GM18499 (cell line): Measurements from ENCODE around the gene RBL1.
A peak's percentile ranks its signal among the peaks of the same experiment; 100 is the strongest.
"Not testable (repeated sequence)": the region's sequence is repeated elsewhere in the genome, so short reads cannot be mapped to it uniquely, and the experiment has no call there.

Experiments used
- ATAC-seq: cut with Tn5 transposase; IDR thresholded peaks from one replicate; pipeline ENCODE4 v1.9.1; 2021; ENCODE audit warnings: moderate number of reproducible peaks; ENCODE audit not compliant: insufficient read depth, unreplicated experiment

Gene RBL1

DNA sequence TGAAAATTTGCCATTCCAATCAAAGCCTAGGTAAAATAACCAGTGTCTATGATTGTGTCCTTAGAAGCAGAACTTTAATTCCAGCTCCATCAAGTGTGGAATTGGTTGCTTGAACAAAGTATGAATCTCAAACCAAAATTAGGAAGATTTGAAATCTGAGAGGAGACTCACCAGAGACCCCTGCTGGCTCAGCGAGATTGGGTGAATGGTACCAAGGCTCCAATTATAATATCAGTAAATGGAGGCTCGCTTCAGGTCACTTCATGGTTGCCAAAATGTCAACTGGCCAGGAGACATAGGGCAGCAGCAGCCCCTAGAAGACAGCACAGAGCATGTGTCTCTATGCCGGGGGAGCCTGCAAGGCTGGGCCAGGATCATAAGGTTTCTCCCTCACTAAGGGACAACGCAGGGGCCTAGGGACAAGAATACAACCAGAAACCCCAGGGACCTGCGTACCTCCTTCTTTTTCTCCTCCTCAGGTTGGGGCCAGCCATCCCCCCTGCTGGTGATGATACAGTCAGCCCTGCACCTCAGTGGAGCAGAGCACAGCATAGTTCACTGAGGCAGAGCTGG is 14.0 kb downstream of the RBL1 start:
- no peak for ATAC-seq

DNA sequence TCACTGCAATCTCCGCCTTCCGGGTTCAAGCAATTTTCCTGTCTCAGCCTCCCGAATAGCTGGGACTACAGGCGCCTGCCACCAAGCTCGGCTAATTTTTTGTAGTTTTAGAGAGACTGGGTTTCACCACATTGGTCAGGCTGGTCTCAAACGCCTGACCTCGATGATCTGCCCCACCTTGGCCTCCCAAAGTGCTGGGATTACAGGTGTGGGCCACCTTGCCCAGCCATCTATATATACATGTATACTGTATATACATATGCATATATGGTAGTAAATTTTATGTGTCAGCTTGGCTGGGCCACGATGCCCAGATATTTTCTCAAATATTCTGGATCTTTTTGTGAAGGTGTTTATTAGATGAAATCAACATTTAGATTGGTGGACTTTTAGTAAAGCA is 18.8 kb downstream of the RBL1 start:
- ATAC-seq, result no peak

DNA sequence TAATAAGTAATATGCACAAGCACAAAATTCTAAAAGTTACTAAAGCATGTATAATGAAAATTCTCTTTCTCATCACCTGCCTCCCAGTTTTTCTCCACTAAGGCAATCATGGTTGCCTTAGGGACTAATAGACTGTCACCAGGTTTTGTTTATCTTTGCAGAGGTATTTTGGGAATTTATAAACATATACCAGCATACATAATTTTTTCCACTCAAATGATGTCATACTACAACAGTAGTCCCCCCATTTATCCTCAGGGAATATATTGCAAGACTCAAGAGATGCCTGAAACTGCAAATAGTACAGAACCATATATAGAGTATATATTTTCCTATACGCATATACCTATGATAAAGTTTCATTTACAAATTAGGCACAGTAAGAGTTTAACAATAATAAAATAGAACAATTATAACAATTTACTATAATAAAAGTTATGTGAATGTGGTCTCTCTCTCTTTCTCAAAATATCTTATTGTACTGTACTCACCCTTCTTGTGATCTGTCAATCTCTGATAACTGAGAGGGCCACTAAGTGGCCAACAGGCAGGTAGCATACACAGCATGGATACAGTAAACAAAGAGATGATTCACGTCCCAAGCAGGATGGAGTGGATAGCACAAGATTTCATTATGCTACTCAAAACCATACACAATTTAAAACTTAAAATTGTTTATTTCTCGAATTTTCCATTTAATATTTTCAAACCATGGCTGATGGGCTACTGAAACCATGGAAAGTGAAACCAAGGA is 19.7 kb downstream of the RBL1 start:
- ATAC-seq, result no peak

DNA sequence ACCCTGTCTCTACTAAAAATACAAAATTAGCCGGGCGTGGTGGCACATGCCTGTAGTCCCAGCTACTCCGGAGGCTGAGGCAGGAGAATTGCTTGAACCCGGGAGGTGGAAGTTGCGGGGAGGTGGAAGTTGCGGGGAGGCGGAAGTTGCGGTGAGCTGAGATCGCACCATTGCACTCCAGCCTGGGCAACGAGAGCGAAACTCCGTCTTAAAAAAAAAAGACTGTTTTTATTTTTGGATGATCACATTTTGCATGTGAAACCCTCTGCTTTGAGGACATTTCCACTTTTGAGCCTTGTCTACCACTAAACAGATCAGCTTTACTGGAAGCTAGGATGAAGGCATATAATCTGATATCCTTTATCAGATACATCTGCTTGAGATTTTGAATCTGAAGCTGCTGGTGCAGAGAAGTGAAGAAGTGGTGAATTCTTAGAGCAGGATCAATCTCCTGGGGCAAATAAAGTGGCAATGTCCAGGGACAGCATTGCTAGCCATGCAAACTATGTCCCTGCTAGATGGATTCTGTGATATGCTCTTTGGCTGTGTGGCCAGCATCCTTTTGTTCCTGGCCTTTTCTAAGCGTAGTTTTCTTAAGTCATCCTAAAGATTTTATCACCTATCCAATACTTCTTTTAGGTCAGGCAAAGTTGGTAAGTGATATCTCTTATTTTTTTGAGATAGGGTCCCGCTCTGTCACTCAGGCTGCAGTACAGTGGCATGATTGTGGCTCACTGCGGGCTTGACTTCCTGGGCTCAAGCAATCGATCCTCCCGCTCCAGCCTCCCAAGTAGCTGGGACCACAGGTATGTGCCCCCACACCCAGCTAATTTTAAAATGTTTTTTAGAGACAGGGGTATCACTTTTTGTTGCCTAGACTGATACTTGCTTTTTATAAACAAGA is 23.3 kb downstream of the RBL1 start:
- ATAC-seq, result no peak

DNA sequence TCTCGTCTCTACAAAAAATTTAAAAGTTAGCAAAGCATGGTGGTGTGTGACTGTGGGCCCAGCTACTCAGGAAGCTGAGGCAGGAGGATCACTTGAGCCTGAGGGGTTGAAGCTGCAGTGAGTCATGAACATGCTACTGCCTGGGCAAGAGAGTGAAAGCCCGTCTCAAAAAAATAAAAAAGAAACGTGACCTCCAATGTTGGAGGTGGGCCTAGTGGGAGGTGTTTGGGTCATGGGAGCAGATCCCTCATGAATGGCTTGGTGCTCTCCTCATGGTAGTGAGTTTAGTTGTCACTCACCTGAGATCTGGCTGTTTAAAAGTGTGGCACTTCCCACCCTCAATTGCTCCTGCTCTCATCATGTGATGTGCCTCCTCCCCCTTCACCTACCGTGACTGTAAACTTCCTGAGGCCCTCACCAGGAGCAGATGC is 24.3 kb downstream of the RBL1 start:
- no peak for ATAC-seq

DNA sequence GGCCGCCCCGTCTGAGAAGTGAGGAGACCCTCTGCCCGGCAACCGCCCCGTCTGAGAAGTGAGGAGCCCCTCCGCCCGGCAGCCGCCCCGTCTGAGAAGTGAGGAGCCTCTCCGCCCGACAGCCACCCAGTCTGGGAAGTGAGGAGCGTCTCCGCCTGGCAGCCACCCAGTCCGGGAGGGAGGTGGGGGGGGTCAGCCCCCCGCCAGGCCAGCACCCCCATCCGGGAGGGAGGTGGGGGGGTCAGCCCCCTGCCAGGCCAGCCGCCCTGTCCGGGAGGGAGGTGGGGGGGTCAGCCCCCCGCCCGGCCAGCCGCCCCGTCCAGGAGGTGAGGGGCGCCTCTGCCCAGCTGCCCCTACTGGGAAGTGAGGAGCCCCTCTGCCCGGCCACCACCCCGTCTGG is 26.2 kb downstream of the RBL1 start:
- not testable (repeated sequence) for ATAC-seq

DNA sequence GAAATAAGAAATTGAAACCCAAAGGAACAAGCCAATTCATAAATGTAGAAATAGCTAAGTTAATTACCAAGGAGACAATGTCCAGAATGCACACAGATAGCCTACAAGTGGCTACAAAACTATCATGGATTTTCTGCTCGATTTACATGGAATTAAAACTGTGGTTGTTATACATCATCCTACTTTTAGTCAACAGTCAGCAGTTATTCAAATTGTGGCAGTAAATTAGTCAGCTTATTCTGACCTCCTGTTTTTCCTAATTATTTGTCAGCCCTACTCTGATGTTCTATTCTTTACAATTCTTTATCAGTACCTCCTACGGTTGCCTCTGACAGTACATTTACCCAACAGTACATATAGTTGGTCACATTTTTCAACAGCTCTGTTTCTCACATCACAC is 29.6 kb downstream of the RBL1 start:
- ATAC-seq, result no peak

DNA sequence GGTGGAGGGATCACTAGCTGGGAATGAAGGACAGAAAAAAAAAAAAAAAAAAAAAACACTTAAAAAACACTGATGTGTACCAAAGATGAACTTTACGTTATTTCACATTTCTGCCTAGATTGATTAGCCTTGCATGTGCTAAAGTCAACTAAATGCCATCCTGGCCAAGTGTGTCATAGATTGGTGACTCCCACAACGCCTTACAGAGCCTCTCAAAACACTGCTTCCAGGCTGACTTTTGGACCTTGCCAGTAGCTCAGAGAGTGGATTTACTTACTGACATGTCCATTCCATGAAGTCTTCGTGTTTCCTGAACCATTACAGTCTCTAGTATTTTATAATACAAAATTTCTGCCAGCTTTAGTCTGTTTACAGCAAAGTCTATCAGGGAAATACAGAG is 40.5 kb downstream of the RBL1 start:
- no peak for ATAC-seq

DNA sequence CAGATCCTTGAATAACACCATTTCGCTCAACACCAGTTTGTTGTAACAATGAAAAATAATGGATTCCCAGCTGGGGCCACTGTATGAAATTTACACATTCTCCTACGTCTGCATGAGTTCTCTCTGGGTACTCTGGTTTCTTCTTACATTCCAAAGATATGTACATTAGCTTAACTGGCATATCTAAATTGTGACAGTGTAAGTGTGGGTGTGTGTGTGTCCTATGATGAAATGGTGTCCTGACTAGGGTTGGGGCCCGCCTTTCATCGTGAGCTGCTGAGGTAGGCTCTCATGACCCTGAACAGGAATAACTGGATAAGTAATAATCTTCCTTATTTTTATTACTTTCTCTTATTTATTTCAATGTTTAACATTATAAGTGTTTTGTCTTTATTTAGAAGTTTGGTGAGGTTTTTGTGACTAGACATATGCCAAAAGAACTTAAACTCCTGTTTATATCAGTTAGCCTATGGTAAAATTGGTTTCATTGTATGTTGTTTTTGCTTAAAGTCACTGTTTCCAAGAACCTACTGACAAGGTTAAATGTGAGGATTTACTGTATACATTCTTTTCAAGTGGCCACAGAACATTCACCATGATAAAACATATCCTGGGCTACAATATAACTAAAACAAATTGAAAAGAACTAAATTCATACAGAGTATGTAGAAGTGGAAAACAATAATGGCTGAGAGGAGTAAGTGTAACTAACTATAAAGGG is 42.4 kb downstream of the RBL1 start:
- ATAC-seq, result no peak

DNA sequence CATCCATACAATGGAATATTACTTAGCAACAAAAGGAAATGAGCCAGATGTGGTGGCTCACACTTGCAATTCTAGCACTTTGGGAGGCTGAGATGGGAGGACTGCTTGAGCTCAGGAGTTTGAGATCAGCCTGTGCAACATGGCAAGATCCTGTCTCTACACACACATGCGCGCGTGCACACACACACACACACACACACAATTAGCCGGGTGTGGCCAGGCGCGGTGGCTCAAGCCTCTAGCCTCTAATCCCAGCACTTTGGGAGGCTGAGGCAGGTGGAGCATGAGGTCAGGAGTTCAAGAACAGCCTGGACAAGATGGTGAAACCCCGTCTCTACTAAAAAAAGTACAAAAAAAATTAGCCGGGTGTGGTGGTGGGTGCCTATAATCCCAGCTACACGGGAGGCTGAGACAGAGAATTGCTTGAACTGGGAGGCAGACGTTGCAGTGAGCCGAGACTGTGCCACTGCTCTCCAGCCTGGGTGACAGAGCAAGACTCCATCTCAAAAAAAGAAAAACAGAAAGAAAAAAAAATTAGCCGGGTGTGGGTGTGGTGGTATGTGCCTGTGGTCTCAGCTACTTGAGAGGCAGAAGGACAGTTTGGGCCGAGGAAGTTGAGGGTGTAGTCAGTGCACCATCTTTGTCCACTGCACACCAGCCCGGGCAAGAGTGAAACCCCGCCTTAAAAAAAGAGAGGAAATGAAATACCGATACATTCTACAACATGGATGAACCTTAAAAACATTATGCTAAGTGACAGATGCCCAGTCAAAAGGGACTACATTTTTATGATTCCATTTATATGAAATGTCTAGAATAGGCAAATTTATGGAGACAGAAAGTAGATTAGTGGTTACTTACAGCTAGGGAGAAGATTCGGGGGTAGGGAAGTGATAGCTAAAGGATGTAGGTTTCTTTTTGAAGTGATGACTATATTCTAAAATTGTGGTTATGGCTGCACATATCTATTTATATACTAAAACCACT is 52.5 kb downstream of the RBL1 start:
- ATAC-seq, result peak; percentile 56

DNA sequence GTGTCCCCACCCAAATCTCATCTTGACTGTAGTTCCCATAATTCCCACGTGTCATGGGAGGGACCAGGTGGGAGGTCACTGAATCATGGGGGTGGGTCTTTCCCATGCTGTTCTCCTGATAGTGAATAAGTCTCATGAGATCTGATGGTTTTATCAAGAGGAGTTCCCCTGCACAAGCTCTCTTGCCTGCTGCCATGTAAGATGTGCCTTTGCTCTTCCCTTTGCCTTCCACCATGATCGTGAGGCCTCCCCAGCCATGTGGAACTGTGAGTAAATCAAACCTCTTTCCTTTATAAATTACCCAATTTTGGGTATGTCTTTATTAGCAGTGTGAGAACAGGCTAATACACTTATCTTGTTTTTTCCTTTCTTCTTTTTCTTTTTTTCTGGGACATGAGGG is 56.4 kb downstream of the RBL1 start:
- not testable (repeated sequence) for ATAC-seq

DNA sequence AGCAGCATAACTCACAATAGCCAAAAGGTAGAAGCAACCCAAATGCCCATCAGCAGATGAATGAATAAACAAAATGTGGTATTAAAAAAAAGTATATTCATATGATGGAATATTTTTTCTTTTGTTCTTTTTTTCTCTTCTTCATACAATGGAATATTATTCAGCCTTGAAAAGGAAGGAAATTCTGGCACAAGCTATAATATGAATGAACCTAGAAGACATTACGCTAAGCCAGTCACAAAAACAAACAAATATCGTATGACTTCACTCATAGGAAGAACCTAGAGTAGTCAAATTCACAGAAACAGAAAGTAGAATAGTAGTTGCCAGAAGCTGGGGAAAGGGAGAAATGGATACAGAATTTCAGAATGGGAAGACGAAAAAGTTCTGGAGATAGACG is 63.7 kb downstream of the RBL1 start:
- ATAC-seq, result no peak

DNA sequence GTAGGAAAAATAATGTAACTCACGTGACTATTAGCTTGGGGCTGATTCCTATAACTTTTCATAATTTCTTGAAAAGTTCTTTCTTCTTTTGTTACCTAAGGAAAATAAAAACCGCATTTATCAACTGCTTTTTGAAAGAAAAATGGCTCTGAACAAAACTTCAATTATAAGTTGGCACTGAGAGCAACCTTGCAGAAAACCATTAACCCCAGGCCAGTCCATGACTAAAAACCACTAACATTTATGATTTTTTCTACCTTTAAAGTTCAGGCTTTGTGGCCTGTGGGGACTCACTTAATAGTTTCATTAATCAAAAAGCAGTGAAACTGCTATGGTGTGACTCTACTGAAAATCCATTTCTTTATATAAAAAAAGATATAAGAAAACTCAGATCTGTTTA is 75.2 kb downstream of the RBL1 start:
- ATAC-seq, result no peak

DNA sequence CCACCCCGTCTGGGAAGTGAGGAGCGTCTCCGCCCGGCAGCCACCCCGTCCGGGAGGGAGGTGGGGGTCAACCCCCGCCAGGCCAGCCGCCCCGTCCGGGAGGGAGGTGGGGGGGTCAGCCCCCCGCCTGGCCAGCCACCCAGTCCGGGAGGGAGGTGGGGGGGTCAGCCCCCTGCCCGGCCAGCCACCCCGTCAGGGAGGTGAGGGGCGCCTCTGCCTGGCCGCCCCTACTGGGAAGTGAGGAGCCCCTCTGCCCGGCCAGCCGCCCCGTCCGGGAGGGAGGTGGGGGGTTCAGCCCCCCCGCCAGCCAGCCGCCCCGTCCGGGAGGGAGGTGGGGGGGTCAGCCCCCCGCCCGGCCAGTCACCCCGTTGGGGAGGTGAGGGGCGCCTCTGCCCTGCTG is 83.2 kb downstream of the RBL1 start:
- not testable (repeated sequence) for ATAC-seq

DNA sequence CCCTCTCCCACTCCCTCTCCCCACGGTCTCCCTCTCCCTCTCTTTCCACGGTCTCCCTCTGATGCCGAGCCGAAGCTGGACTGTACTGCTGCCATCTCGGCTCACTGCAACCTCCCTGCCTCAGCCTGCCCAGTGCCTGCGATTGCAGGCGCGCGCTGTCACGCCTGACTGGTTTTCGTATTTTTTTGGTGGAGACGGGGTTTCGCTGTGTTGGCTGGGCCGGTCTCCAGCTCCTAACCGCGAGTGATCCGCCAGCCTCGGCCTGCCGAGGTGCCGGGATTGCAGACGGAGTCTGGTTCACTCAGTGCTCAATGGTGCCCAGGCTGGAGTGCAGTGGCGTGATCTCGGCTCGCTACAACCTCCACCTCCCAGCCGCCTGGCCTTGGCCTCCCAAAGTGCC is 83.9 kb downstream of the RBL1 start:
- ATAC-seq, result not testable (repeated sequence)

DNA sequence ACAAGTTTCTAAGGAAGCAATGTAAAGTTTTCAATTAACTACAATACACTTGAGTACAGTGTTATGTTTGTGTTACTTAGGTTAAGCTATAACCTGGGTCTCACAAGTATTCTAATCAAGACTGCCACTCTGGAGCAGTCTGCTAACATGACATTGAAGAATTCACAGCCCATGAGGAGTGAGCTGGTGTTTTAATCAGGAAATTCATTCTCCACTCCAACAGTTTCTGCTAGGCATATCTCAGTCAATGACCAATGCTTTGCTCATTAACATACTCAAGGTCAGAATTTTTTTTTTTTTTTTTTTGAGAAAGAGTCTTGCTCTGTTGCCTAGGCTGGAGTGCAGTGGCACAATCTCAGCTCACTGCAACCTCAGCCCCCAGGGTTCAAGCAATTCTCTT is 84.7 kb downstream of the RBL1 start:
- no peak for ATAC-seq

DNA sequence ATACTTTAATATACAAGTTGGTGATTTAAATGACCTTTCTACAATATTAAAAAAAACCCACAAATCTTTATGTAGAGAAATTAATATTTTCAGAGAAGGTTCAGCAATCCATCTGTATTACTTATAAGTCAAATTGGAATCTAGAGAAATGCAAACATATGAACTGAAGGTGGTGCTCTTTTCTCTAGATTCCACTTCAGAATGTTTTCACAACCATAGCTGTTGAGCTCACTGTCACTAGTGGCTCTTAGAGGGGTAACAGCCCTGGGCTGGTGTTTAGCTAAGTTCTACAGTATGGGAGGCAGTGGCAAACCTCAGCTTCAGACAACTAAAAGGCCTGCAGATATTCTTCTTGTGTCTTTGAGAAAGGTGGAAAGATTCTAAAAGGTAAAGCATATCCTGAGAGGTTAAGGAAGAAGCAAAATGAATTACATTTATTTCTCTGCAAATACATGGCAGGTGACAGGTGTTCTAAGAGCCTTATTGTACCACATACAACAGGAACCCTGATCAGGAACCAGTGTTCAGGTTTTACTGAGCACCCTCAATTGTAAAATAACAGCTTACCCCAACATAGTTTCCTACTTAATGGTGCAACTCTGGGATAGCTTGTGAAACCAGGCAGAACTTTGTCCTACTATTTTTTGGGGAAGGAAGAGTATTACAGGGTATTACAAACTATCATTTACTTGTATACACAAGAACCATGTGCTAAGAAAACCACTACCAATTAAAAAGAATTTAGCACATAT is 87.7 kb downstream of the RBL1 start:
- no peak for ATAC-seq

DNA sequence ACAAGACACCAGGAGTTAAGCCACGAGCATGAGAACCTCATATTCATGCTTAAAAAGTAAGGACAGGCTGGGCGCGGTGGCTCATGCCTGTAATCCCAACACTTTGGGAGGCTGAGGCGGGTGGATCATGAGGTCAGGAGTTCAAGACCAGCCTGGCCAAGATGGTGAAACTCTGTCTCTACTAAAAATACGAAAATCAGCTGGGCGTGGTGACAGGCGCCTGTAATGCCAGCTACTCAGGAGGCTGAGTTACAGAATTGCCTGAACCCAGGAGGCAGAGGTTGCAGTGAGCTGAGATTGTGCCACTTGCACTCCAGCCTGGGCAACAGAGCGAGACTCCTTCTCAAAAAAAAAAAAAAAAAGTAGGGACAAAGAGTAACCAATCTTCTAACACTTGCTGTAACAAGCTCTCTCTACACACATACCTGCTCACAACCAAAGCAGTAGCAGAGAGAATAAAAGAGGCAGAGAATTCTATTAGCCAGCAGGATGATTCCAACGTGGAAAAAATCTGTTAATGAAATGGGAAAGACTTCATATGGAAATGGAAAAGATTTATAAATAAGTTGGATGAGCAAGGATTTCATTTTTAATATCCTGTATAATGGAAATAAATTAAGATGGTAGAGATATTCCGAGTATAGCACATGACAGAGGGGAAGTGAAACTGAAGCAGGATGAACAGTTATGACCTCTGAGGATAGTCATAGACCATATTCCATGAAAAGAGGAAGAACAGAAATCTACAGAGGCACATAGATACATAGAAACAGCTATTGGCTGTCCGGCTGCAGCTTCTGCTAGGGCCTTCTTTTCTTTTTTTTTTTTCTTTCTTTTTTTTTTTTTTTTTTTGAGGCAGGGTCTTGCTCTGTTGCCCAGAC is 90.5 kb downstream of the RBL1 start:
- not testable (repeated sequence) for ATAC-seq
